Heart right ventricle (tissue), 16 donors: ENCODE data around the gene PRKCQ. TPM values are rescaled to one million over a fixed set of nuclear protein-coding genes. Genes with fewer than 3 reads are reported as not detected.
A peak's percentile ranks its signal among the peaks of the same experiment; 100 is the strongest.

Source experiments
- ATAC-seq, 8 donors: fragments of 200-7000 bp; cut with Tn5 transposase; one replicate each; pipeline ENCODE4 v1.9.1; 2020; ENCODE audit warnings: mild to moderate bottlenecking in 8 of 8, moderate library complexity in 8 of 8, moderate number of reproducible peaks in 1 of 8
- DNase-seq, 2 donors: peaks; one replicate each; pipeline ENCODE4 v3.0.0-alpha.2; 2020
- H3K27ac ChIP-seq, 10 donors: fragments of 200-600 bp; sonication (generic) in 2 of 10; one replicate each; pipeline versions ENCODE4 v1.5.0 to v1.8.0; 2020 to 2022; ENCODE audit warnings: mild to moderate bottlenecking in 3 of 10
- H3K27me3 ChIP-seq, 7 donors: fragments of 200-600 bp; one replicate each; pipeline ENCODE4 v1.8.0; 2021 to 2022; ENCODE audit warnings: mild to moderate bottlenecking in 2 of 7
- H3K36me3 ChIP-seq, 9 donors: fragments of 200-600 bp; sonication (generic) in 1 of 9; one replicate each; pipeline versions ENCODE4 v1.5.0 to v1.8.0; 2020 to 2022; ENCODE audit warnings: mild to moderate bottlenecking in 2 of 9
- H3K4me1 ChIP-seq, 9 donors: fragments of 200-600 bp; sonication (generic) in 1 of 9; one replicate each; pipeline versions ENCODE4 v1.5.0 to v1.8.0; 2020 to 2022; ENCODE audit warnings: mild to moderate bottlenecking in 4 of 9
- H3K4me3 ChIP-seq, 10 donors: fragments of 200-600 bp; sonication (generic) in 2 of 10; one replicate each; pipeline versions ENCODE4 v1.5.0 to v1.8.0; 2020 to 2022; ENCODE audit warnings: mild to moderate bottlenecking in 7 of 10, moderate library complexity in 2 of 10
- H3K9me3 ChIP-seq, 11 donors: fragments of 200-600 bp in 10 of 11; sonication (generic) in 2 of 11; one replicate each; pipeline versions ENCODE4 v1.5.0 to v1.8.0; 2013 to 2022; ENCODE audit warnings: mild to moderate bottlenecking in 2 of 11, control low read depth in 1 of 11, moderate library complexity in 1 of 11
- CTCF ChIP-seq, 9 donors: fragments of 200-600 bp; sonication (generic) in 2 of 9; IDR thresholded peaks; one replicate each; pipeline versions ENCODE4 v1.5.0 to v1.8.0; 2021 to 2022; ENCODE audit warnings: antibody characterized with exemption in 9 of 9, mild to moderate bottlenecking in 5 of 9, moderate library complexity in 1 of 9
- WGBS, 2 donors: extraction: QIAGEN DNeasy Blood & Tissue Kit; methylation state at CpG; one replicate each; pipeline ENCODE4 v1.1.7; 2013; ENCODE audit warnings: inconsistent platforms in 1 of 2; 5-methylcytosine and 5-hydroxymethylcytosine counted together
- intact Hi-C, 10 donors: fragments of 100-400 bp; cut with DNase I; formaldehyde crosslinking; loops; one replicate each; pipeline versions ENCODE4 v1.11.1 to v1.14.2; 2022
- polyA plus RNA-seq, 2 donors: library from polyadenylated mRNA; stranded (reverse); fragments of 200-250 nt; gene quantifications; one replicate each; pipeline ENCODE4 v1.2.3, GENCODE V29; 2013
- total RNA-seq, 10 donors: library from RNA; stranded (reverse); fragmentation: NEBNext Ultra II Directional in 3 of 10; extraction: Animal tissue kit (Norgen Biotek cat#: 25700) in 3 of 10; gene quantifications; one replicate each; pipeline versions ENCODE4 v1.2.1 to v1.2.4, GENCODE V29; 2021 to 2023
- donor health status: Arrhythmogenic right ventricular cardiomyopathy.
- donor health status: ischemic (EF 13 %, LVEDD 7.1; RV severe dilation, severe dysfunction).
- donor health status: healthy with polysubstance abuse.
- donor health status: DM: no; HTN: yes; CAD: no.
- donor health status: DM: no; HTN: no; CAD: no.
- donor health status: ischemic (EF 25% LVEDD 6.9; RV normal size, moderate dysfunction).
- donor health status: ischemic (EF 25% LVEDD 5.7; RV mildly dilated, moderate dysfunction).
- donor health status: healthy.
- donor health status: DM: yes; HTN: yes; CAD: no.
- donor health status: Ischemic cardiomyopathy.
- donor health status: ischemic (EF 35%, LVEDD 5.7; RV mildly dilated, moderate dysfunction).
- donor health status: nonischemic (EF 11% LVEDD 7.7; RV severe dilation, severe dysfunction).
- donor health status: DM: yes; HTN: yes; CAD: no.
- donor health status: PGD.
- donor health status: ischemic (EF 29% LVEDD 5.4; RV normal size, mild dysfunction).
- donor health status: nonischemic (EF 23%, LVEDD 6.1; RV moderate dilation, normal function).

The PRKCQ gene
- total and polyA plus RNA-seq, 12 donors: 0.04 to 2.0 (median 0.27) TPM; not detected in 2

GRCh38 chr10:6400821-6401465 lies 179.1 kb downstream of the PRKCQ start:
- no peak for ATAC-seq

GRCh38 chr10:6400331-6400730 lies 179.7 kb downstream of the PRKCQ start:
- DNase-seq: no peak
- no peak for ATAC-seq
- no peaks in the 10 kb centered on the region for H3K9me3 ChIP-seq
- peak overlapping the region in 2 of 10 donors; percentile 25 to 87 for H3K27ac ChIP-seq
- H3K27me3 ChIP-seq: peaks cover 0 to 5% (median 0%) of the 10 kb centered on the region in 7 donors
- intact Hi-C loops: loop anchor here (2.0 to 10.0 kb wide), 13 partner anchors 126 to 388 kb away; partner anchors contain the start of genes PFKFB3 (in 6 of the 10) and RBM17 (in 3 of the 10)
- H3K36me3 ChIP-seq: no peaks in the 10 kb centered on the region
- no peak overlapping the region for H3K4me3 ChIP-seq
- WGBS, 2 donors: 88 to 89% methylated on average over 7 of the region's 7 CpGs
- no peak for TF ChIP-seq CTCF (IDR thresholded peaks at IDR 0.05)
- H3K4me1 ChIP-seq: peaks cover 0 to 58% (median 8%) of the 10 kb centered on the region in 9 donors

More at GRCh38 chr10:6400821-6401465, 179.1 kb downstream of the PRKCQ start:
- no peak for DNase-seq
- Histone ChIP-seq H3K27ac (peak overlapping the region in 4 of 10 donors; percentile 21 to 87 (median 35)), H3K27me3 (peaks cover 0 to 7% (median 0%) of the 10 kb centered on the region in 7 donors), H3K4me1 (peaks cover 0 to 54% (median 8%) of the 10 kb centered on the region in 9 donors), H3K4me3 (no peak overlapping the region), H3K9me3 (no peaks in the 10 kb centered on the region), H3K36me3 (no peaks in the 10 kb centered on the region)
- intact Hi-C loops: loop anchor here (1.0 to 10.0 kb wide), 16 partner anchors 126 to 389 kb away; partner anchors contain the start of genes PFKFB3 (in 7 of the 10) and RBM17 (in 3 of the 10)
- 84 to 92% methylated on average over 12 of the region's 12 CpGs for whole genome bisulfite sequencing, 2 donors
- TF ChIP-seq CTCF (IDR thresholded peaks at IDR 0.05): no peak

GRCh38 chr10:6399879-6400278 lies 180.2 kb downstream of the PRKCQ start:
- no peak for ATAC-seq

More at GRCh38 chr10:6399879-6400278, 180.2 kb downstream of the PRKCQ start:
- no peak overlapping the region for H3K4me3 ChIP-seq
- no peaks in the 10 kb centered on the region for H3K9me3 ChIP-seq
- H3K36me3 ChIP-seq: no peaks in the 10 kb centered on the region
- peaks cover 0 to 60% (median 8%) of the 10 kb centered on the region in 9 donors for H3K4me1 ChIP-seq
- no peak for TF ChIP-seq CTCF (IDR thresholded peaks at IDR 0.05)
- 88 to 89% methylated on average over 8 of the region's 8 CpGs for WGBS, 2 donors
- intact Hi-C loops: loop anchor here (2.0 to 10.0 kb wide), 13 partner anchors 125 to 388 kb away; partner anchors contain the start of genes PFKFB3 (in 6 of the 10) and RBM17 (in 3 of the 10)
- peak overlapping the region in 3 of 10 donors; percentile 20 to 87 (median 25) for H3K27ac ChIP-seq
- DNase-seq: no peak
- H3K27me3 ChIP-seq: peaks cover 0 to under 1% (median 0%) of the 10 kb centered on the region in 7 donors
